ENCODE measurements around the gene NPPC. TPM values are rescaled to one million over a fixed set of nuclear protein-coding genes. Genes with fewer than 3 reads are reported as not detected.

The NPPC gene
- total and polyA plus RNA-seq, 2 of the 8 experiments (the other 6 are each of a cell fraction or from before 2014, with no cell fraction given), result 1.3 to 4.7 TPM

GRCh38 chr2:231884438-231885140 is 41.6 kb downstream of the NPPC start:
- Histone ChIP-seq H3K23me2 (ENCODE audit: low read depth, low read length) (no peaks in the 10 kb centered on the region; the same call in 1 of the 2 replicates), H3K79me1 (ENCODE audit: low read depth, low read length) (no peaks in the 10 kb centered on the region), H4K8ac (ENCODE audit: extremely low read depth, insufficient read depth, low read length) (no peak overlapping the region), H2BK120ac (replicated peaks; ENCODE audit: low read depth, low read length) (no peak overlapping the region), H4K5ac (ENCODE audit: insufficient read length, low read depth, low read length) (no peak overlapping the region), H2BK5ac (ENCODE audit: low read depth, low read length) (no peak overlapping the region), H2AK5ac (ENCODE audit: low read depth, low read length) (no peak overlapping the region), H3K27ac (ENCODE audit: low read depth, low read length) (no peak overlapping the region), H2AFZ (ENCODE audit: low read length) (no peak overlapping the region), H3K4me3 (ENCODE audit: extremely low read depth in 1 of 4, insufficient read depth in 2 of 4, low read depth in 3 of 4, low read length in 4 of 4) (no peak overlapping the region), H3K36me3 (ENCODE audit: control insufficient read depth in 2 of 4, insufficient read depth in 4 of 4, low read length in 3 of 4) (no peaks in the 10 kb centered on the region), H3K9me3 (ENCODE audit: insufficient read depth in 2 of 2, low read depth in 1 of 2, low read length in 1 of 2) (peaks cover 0 to 2% of the 10 kb centered on the region in 2 experiments; a peak in 1 of 4 replicates), H3K4me2 (ENCODE audit: insufficient read depth in 1 of 2, low read depth in 2 of 2, low read length in 2 of 2) (no peak overlapping the region), H2BK15ac (ENCODE audit: low read length) (no peak overlapping the region), H3K18ac (ENCODE audit: extremely low read depth, low read length) (no peak overlapping the region), H3K9ac (replicated peaks in 1 of 4; ENCODE audit: extremely low read depth in 1 of 4, low read depth in 3 of 4, low read length in 3 of 4) (no peak overlapping the region; a peak in 1 of 7 replicates), H3K56ac (replicated peaks; ENCODE audit: insufficient read length, low read depth, low read length) (no peak overlapping the region), H3K4me1 (replicated peaks in 1 of 4; ENCODE audit: control insufficient read depth in 3 of 4, insufficient read depth in 4 of 4, low read length in 3 of 4) (peaks cover 0 to 3% (median 0%) of the 10 kb centered on the region in 4 experiments; a peak in 1 of 7 replicates), H2BK20ac (ENCODE audit: low read length) (no peak overlapping the region), H2BK12ac (ENCODE audit: low read depth, low read length) (no peak overlapping the region), H4K20me1 (replicated peaks in 1 of 2; ENCODE audit: control insufficient read depth in 1 of 2, insufficient read depth in 2 of 2, low read length in 2 of 2) (no peaks in the 10 kb centered on the region), H3K14ac (ENCODE audit: insufficient read length) (no peak overlapping the region), H4K91ac (replicated peaks; ENCODE audit: insufficient read length, low read length) (no peak overlapping the region), H3K4ac (replicated peaks; ENCODE audit: insufficient read length, low read depth, low read length) (no peak overlapping the region), H3K27me3 (replicated peaks in 1 of 4; ENCODE audit: control insufficient read depth in 3 of 4, extremely low read depth in 1 of 4, insufficient read depth in 3 of 4, low read length in 3 of 4) (no peaks in the 10 kb centered on the region), H3K79me2 (ENCODE audit: control insufficient read depth in 1 of 2, insufficient read depth in 2 of 2, low read length in 2 of 2) (no peaks in the 10 kb centered on the region), H3K23ac (ENCODE audit: insufficient read length) (no peak overlapping the region)
- 78% methylated on average over 8 of the region's 8 CpGs; no CpG with 5 or more reads in 1 of the 2 experiments for WGBS, 2 experiments (ENCODE audit: extremely low coverage in 1 of 2, insufficient coverage in 1 of 2, insufficient read length in 1 of 2, insufficient replicate concordance in 2 of 2, low coverage in 1 of 2, low lambda C conversion rate in 2 of 2, missing lambda C conversion rate in 1 of 2)
- ChIA-PET CTCF (ENCODE audit: partially characterized antibody) (interaction anchor here (0.6 to 1.8 kb wide), 6 partner anchors 9 to 1726 kb away, joined by 3 to 13 read pairs (median 4); no protein-coding TSS in a partner anchor), POLR2A (ENCODE audit: partially characterized antibody) (no interaction called here)
- DNase-seq (ENCODE audit: low read depth in 1 of 2, low spot score in 2 of 2), result no peak
- FAIRE-seq, result no peak
- TF ChIP-seq PHF8 (conservative IDR thresholded peaks at IDR 0.05; ENCODE audit: low read depth, low read length) (no peak), TAF7 (optimal IDR thresholded peaks at IDR 0.05; ENCODE audit: borderline replicate concordance, low read depth, low read length) (no peak), MAFK (IDR thresholded peaks at IDR 0.05; ENCODE audit: low read depth, low read length) (no peak), CBX5 (IDR thresholded peaks at IDR 0.05; ENCODE audit: low read depth, low read length) (no peak)

All from H1 (cell line).